ENCODE data around the gene CAPN8. TPM values are rescaled to one million over a fixed set of nuclear protein-coding genes. Genes with fewer than 3 reads are reported as not detected.

Gene CAPN8
- total RNA-seq, 2 donors from 2014 or later = 52.6 to 102 TPM

GRCh38 chr1:223611936-223612335 lies 53.6 kb downstream of the CAPN8 start:
- H3K9me3 ChIP-seq = no peaks in the 10 kb centered on the region
- intact Hi-C loops (cut with DNase I) = no loop called here
- H3K9ac ChIP-seq (ENCODE audit: low read depth in 2 of 2, low read length in 2 of 2) = no peak overlapping the region
- no peak overlapping the region for H3K27ac ChIP-seq
- no peaks in the 10 kb centered on the region for H3K27me3 ChIP-seq
- H3K4me3 ChIP-seq = no peak overlapping the region
- no peaks in the 10 kb centered on the region for H3K4me1 ChIP-seq
- no peak for DNase-seq
- H3K36me3 ChIP-seq = no peaks in the 10 kb centered on the region
- TF ChIP-seq, protein P1, sequence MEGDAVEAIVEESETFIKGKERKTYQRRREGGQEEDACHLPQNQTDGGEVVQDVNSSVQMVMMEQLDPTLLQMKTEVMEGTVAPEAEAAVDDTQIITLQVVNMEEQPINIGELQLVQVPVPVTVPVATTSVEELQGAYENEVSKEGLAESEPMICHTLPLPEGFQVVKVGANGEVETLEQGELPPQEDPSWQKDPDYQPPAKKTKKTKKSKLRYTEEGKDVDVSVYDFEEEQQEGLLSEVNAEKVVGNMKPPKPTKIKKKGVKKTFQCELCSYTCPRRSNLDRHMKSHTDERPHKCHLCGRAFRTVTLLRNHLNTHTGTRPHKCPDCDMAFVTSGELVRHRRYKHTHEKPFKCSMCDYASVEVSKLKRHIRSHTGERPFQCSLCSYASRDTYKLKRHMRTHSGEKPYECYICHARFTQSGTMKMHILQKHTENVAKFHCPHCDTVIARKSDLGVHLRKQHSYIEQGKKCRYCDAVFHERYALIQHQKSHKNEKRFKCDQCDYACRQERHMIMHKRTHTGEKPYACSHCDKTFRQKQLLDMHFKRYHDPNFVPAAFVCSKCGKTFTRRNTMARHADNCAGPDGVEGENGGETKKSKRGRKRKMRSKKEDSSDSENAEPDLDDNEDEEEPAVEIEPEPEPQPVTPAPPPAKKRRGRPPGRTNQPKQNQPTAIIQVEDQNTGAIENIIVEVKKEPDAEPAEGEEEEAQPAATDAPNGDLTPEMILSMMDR (IDR thresholded peaks at IDR 0.05) = no peak

DNA sequence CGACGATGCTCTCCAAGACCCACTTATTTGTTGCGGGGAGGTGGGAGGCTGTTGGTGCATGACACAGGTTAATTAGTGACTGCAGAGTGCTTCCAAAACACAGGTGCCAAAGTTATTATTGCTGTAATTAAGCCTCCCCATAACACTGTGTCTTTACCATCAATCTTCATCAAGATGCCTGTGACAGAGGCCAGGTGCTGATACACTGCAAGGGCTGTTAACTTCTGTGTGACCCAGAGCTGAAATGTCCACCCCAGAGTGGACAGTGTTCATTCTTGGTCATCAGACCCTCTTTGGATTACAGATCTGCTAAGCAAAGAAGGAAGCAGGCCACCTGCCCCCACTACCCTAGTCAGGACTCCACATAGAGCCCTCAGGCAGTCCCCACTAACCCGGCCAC lies 55.5 kb downstream of the CAPN8 start:
- no peak for DNase-seq
- H3K36me3 ChIP-seq = no peaks in the 10 kb centered on the region
- no peaks in the 10 kb centered on the region for H3K4me1 ChIP-seq
- TF ChIP-seq, protein P1 (IDR thresholded peaks at IDR 0.05) = no peak
- no peaks in the 10 kb centered on the region for H3K9me3 ChIP-seq
- H3K27me3 ChIP-seq = no peaks in the 10 kb centered on the region
- H3K4me3 ChIP-seq = no peak overlapping the region
- H3K9ac ChIP-seq (ENCODE audit: low read depth in 2 of 2, low read length in 2 of 2) = no peak overlapping the region
- intact Hi-C loops (cut with DNase I) = no loop called here
- H3K27ac ChIP-seq = no peak overlapping the region

GRCh38 chr1:223609066-223609465 lies 56.4 kb downstream of the CAPN8 start:
- intact Hi-C loops (cut with DNase I) = no loop called here
- Histone ChIP-seq H3K36me3 (no peaks in the 10 kb centered on the region), H3K4me3 (no peak overlapping the region), H3K9me3 (no peaks in the 10 kb centered on the region), H3K4me1 (no peaks in the 10 kb centered on the region), H3K27ac (no peak overlapping the region), H3K9ac (ENCODE audit: low read depth in 2 of 2, low read length in 2 of 2) (no peak overlapping the region), H3K27me3 (no peaks in the 10 kb centered on the region)
- TF ChIP-seq, protein P1 (IDR thresholded peaks at IDR 0.05) = no peak
- DNase-seq = no peak

DNA sequence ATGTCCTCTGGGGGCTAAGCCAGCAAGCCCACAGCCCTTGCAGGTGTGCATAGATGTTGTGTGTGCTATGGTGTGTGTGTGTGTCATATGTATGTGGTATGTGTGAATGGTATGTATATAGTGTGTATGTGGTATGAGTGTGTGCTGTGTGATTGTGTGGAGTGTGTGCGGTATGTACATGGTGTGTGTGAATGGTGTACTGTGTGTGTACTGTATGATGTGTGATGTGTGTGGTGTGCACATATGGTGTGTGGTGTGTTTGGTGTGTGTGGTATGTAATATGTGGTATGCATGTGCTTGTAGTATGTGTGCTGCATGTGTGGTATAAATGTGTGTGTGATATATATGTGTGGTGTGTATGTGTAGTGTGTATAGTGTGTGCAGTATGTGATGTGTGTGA lies 107.0 kb downstream of the CAPN8 start:
- H3K9me3 ChIP-seq = no peaks in the 10 kb centered on the region
- H3K4me3 ChIP-seq = no peak overlapping the region
- TF ChIP-seq, protein P1 (IDR thresholded peaks at IDR 0.05) = no peak
- no peak overlapping the region for H3K9ac ChIP-seq (ENCODE audit: low read depth in 2 of 2, low read length in 2 of 2)
- DNase-seq = no peak
- no peaks in the 10 kb centered on the region for H3K36me3 ChIP-seq
- no peak overlapping the region for H3K27ac ChIP-seq
- intact Hi-C loops (cut with DNase I) = no loop called here
- no peaks in the 10 kb centered on the region for H3K4me1 ChIP-seq
- H3K27me3 ChIP-seq = no peaks in the 10 kb centered on the region

DNA sequence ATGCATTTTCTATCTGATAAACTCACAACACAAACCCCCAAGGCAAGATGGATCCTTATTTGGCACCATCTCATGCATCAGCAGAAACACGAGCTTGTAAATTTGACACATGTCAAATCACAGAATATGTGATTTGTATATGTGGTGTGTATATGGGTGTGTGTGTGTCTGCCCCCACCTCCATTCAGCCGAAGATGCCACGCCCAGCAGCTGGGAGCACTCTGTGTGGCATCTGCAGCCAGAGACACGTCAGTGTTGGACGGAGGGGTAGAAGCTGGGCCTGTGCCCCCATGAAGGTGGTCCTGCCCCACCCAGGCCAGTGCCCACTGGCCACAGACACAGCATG lies 108.4 kb downstream of the CAPN8 start:
- H3K27ac ChIP-seq = no peak overlapping the region
- H3K36me3 ChIP-seq = no peaks in the 10 kb centered on the region
- no peak overlapping the region for H3K4me3 ChIP-seq
- no peaks in the 10 kb centered on the region for H3K4me1 ChIP-seq
- intact Hi-C loops (cut with DNase I) = no loop called here
- H3K9me3 ChIP-seq = no peaks in the 10 kb centered on the region
- H3K9ac ChIP-seq (ENCODE audit: low read depth in 2 of 2, low read length in 2 of 2) = no peak overlapping the region
- H3K27me3 ChIP-seq = no peaks in the 10 kb centered on the region
- TF ChIP-seq, protein P1 (IDR thresholded peaks at IDR 0.05) = no peak
- DNase-seq = no peak
